ENCODE measurements around the gene SKP1. TPM values are rescaled to one million over a fixed set of nuclear protein-coding genes. Genes with fewer than 3 reads are reported as not detected.

Gene SKP1
- total and polyA plus RNA-seq, 9 of the 15 experiments (the other 6 are each of a cell fraction or from before 2014, with no cell fraction given): 301 to 2,109 (median 639) TPM

GRCh38 chr5:134176511-134177368 is at the start of gene SKP1 (continued):
- TF ChIP-seq ZBTB40 (IDR thresholded peaks at IDR 0.05): no peak
- TF ChIP-seq ZBTB40 (CRISPR knock-in tag; IDR thresholded peaks at IDR 0.05): peak; percentile 57; the same call in 1 of the 2 replicates
- peak; percentile 61 for TF ChIP-seq GABPA (tag; conservative IDR thresholded peaks at IDR 0.05; ENCODE audit: low read depth)
- TF ChIP-seq EZH2 (IDR thresholded peaks at IDR 0.05; ENCODE audit: borderline replicate concordance, low read depth, low read length): no peak
- no peak for TF ChIP-seq ZNF184 (CRISPR knock-in tag; IDR thresholded peaks at IDR 0.05)
- TF ChIP-seq ZFP36 (IDR thresholded peaks at IDR 0.05; ENCODE audit: low read depth, low read length, partially characterized antibody): peak; percentile 8
- TF ChIP-seq E4F1 (CRISPR knock-in tag; IDR thresholded peaks at IDR 0.05; ENCODE audit: borderline replicate concordance): no peak
- TF ChIP-seq ZNF764 (CRISPR knock-in tag; IDR thresholded peaks at IDR 0.05; ENCODE audit: low read depth): no peak
- TF ChIP-seq ZNF639 (CRISPR knock-in tag; conservative IDR thresholded peaks at IDR 0.05 in 1 of 2, IDR thresholded peaks at IDR 0.05 in 1 of 2): peak in 1 of 2 experiments; percentile 79; a peak in 1 of 4 replicates
- TF ChIP-seq CSDE1 (IDR thresholded peaks at IDR 0.05): peak in 1 of 2 experiments; percentile 37; a peak in 1 of 4 replicates
- peak; percentile 39 for TF ChIP-seq NFIC (IDR thresholded peaks at IDR 0.05)
- no peak for TF ChIP-seq PRMT5 (CRISPR knock-in tag; IDR thresholded peaks at IDR 0.05)
- peak; percentile 80 for TF ChIP-seq RBM22 (IDR thresholded peaks at IDR 0.05; ENCODE audit: low read depth, low read length, poor library complexity, severe bottlenecking)
- TF ChIP-seq DACH1 (IDR thresholded peaks at IDR 0.05; ENCODE audit: partially characterized antibody): peak; percentile 52

Data from K562 (cell line).